GM23338 (cell line): ENCODE results near the gene B4GALT1. TPM values are rescaled to one million over a fixed set of nuclear protein-coding genes. Genes with fewer than 3 reads are reported as not detected.

ENCODE experiments used
- ATAC-seq: fragments of 200-7000 bp; cut with Tn5 transposase; 3 replicates; pipeline ENCODE4 v1.9.1; 2020
- DNase-seq: peaks from one replicate; pipeline ENCODE4 v3.0.0-alpha.2; 2015; ENCODE audit warnings: low spot score
- H2AFZ ChIP-seq: fragments of 200-600 bp; sonication (generic); 2 replicates; pipeline ENCODE4 v1.8.0; 2016; ENCODE audit warnings: antibody characterized with exemption, mild to moderate bottlenecking, moderate library complexity
- H3F3A ChIP-seq: fragments of 200-600 bp; sonication (generic); replicated peaks from 2 replicates; pipeline ENCODE4 v1.8.0; 2017; ENCODE audit warnings: antibody characterized with exemption, mixed run types, low read depth
- H3K27ac ChIP-seq: fragments of 200-600 bp; sonication (generic); 2 replicates; pipeline ENCODE4 v1.6.1; 2016; ENCODE audit warnings: low read depth
- H3K27me3 ChIP-seq: fragments of 200-600 bp; sonication (generic); 2 replicates; pipeline ENCODE4 v1.8.0; 2016; ENCODE audit warnings: mild to moderate bottlenecking, mixed run types, moderate library complexity; ENCODE audit not compliant: insufficient read depth
- H3K36me3 ChIP-seq: fragments of 200-600 bp; sonication (generic); 2 replicates; pipeline ENCODE4 v1.8.0; 2016; ENCODE audit warnings: mild to moderate bottlenecking; ENCODE audit not compliant: insufficient read depth
- H3K4me1 ChIP-seq: fragments of 200-600 bp; sonication (generic); 2 replicates; pipeline ENCODE4 v1.8.0; 2016; ENCODE audit warnings: mild to moderate bottlenecking, moderate library complexity; ENCODE audit not compliant: insufficient read depth
- H3K4me2 ChIP-seq: fragments of 200-600 bp; sonication (generic); 2 replicates; pipeline ENCODE4 v1.7.1; 2017; ENCODE audit warnings: mixed run types
- H3K4me3 ChIP-seq: fragments of 200-600 bp; sonication (generic); 2 replicates; pipeline ENCODE4 v1.6.1; 2016; ENCODE audit warnings: mixed run types
- H3K79me2 ChIP-seq: fragments of 200-600 bp; sonication (generic); replicated peaks from 2 replicates; pipeline ENCODE4 v1.8.0; 2017; ENCODE audit warnings: mild to moderate bottlenecking; ENCODE audit not compliant: insufficient read depth
- H3K9me2 ChIP-seq: fragments of 200-600 bp; sonication (generic); 2 replicates; pipeline ENCODE4 v1.8.0; 2017; ENCODE audit not compliant: insufficient read depth
- H4K20me1 ChIP-seq: fragments of 200-600 bp; sonication (generic); replicated peaks from 2 replicates; pipeline ENCODE4 v1.8.0; 2017; ENCODE audit warnings: mild to moderate bottlenecking; ENCODE audit not compliant: insufficient read depth
- H3K27ac Mint-ChIP-seq: 2 replicates; pipeline ENCODE4 v1.8.0; 2020; ENCODE audit warnings: inconsistent platforms, mild to moderate bottlenecking, moderate library complexity, mixed read lengths
- H3K27me3 Mint-ChIP-seq: 3 replicates; pipeline ENCODE4 v1.8.0; 2022; ENCODE audit warnings: low read depth, mild to moderate bottlenecking, moderate library complexity, mixed read lengths, inconsistent platforms; ENCODE audit not compliant: insufficient read depth, poor library complexity
- H3K36me3 Mint-ChIP-seq: 3 replicates; pipeline ENCODE4 v1.8.0; 2021; ENCODE audit warnings: low read depth, mild to moderate bottlenecking, inconsistent platforms, moderate library complexity, mixed read lengths
- H3K4me1 Mint-ChIP-seq: 3 replicates; pipeline ENCODE4 v1.8.0; 2020; ENCODE audit warnings: mild to moderate bottlenecking, inconsistent platforms, mixed read lengths
- H3K4me3 Mint-ChIP-seq: 3 replicates; pipeline ENCODE4 v1.8.0; 2021; ENCODE audit warnings: moderate library complexity, mild to moderate bottlenecking, inconsistent platforms, mixed read lengths
- H3K9me3 Mint-ChIP-seq: 3 replicates; pipeline ENCODE4 v1.8.0; 2020; ENCODE audit warnings: moderate library complexity, mild to moderate bottlenecking, inconsistent platforms, mixed read lengths
- CREB1 ChIP-seq: fragments of 250-450 bp; sonication (Bioruptor Pico); IDR thresholded peaks from 2 replicates; pipeline ENCODE4 v1.5.0; 2020; ENCODE audit warnings: low read depth, mild to moderate bottlenecking, moderate library complexity
- CTCF ChIP-seq, 2 experiments: fragments of 200-600 bp in 1 of 2; sonication (generic) in 1 of 2; conservative IDR thresholded peaks; 2 replicates each; pipeline versions ENCODE4 v1.5.1 to v1.6.1; 2016 to 2017; ENCODE audit warnings: antibody characterized with exemption in 2 of 2, low read depth in 2 of 2, mild to moderate bottlenecking in 2 of 2, moderate library complexity in 1 of 2
- ETS1 ChIP-seq: IDR thresholded peaks from 2 replicates; pipeline ENCODE4 v1.6.1; 2016; ENCODE audit warnings: antibody characterized with exemption
- EZH2phosphoT487 ChIP-seq: fragments of 200-600 bp; sonication (generic); IDR thresholded peaks from one replicate; pipeline ENCODE4 v1.8.1; 2018; ENCODE audit warnings: antibody characterized with exemption; ENCODE audit not compliant: unreplicated experiment
- JUNB ChIP-seq: IDR thresholded peaks from one replicate; pipeline ENCODE4 v1.6.1; 2016; ENCODE audit warnings: antibody characterized with exemption; ENCODE audit not compliant: unreplicated experiment
- NANOG ChIP-seq: IDR thresholded peaks from 2 replicates; pipeline ENCODE4 v1.6.1; 2016; ENCODE audit warnings: antibody characterized with exemption, borderline replicate concordance
- POLR2AphosphoS5 ChIP-seq: IDR thresholded peaks from 2 replicates; pipeline ENCODE4 v1.6.1; 2016; ENCODE audit warnings: antibody characterized with exemption, low read depth
- REST ChIP-seq: IDR thresholded peaks from one replicate; pipeline ENCODE4 v1.6.1; 2018; ENCODE audit warnings: antibody characterized with exemption; ENCODE audit not compliant: unreplicated experiment
- STAT1 ChIP-seq: IDR thresholded peaks from one replicate; pipeline ENCODE4 v1.6.1; 2016; ENCODE audit warnings: antibody characterized with exemption; ENCODE audit not compliant: unreplicated experiment
- ZNF114 ChIP-seq: fragments of 250-450 bp; sonication (Bioruptor Pico); IDR thresholded peaks from 2 replicates; pipeline ENCODE4 v1.5.0; 2020; ENCODE audit warnings: mild to moderate bottlenecking, moderate library complexity
- ZNF331 ChIP-seq: fragments of 250-450 bp; sonication (Bioruptor Pico); IDR thresholded peaks from 2 replicates; pipeline ENCODE4 v1.5.0; 2020; ENCODE audit warnings: low read depth, mild to moderate bottlenecking, moderate library complexity
- polyA plus RNA-seq: library from polyadenylated mRNA; unstranded; fragments of >200 nt; fragmentation: Nextera tagmentation; extraction: Ambion mirVana; gene quantifications from 2 replicates; pipeline ENCODE4 v1.2.1, GENCODE V29; 2016
- total RNA-seq: library from RNA; depleted of rRNA; stranded (reverse); fragments of >200 nt; shearing (Covaris generic); gene quantifications from 2 replicates; pipeline ENCODE4 v1.2.3, GENCODE V29; 2014

B4GALT1 gene
- total and polyA plus RNA-seq, 2 experiments from 2014 or later, result 6.3 to 15.8 TPM

DNA sequence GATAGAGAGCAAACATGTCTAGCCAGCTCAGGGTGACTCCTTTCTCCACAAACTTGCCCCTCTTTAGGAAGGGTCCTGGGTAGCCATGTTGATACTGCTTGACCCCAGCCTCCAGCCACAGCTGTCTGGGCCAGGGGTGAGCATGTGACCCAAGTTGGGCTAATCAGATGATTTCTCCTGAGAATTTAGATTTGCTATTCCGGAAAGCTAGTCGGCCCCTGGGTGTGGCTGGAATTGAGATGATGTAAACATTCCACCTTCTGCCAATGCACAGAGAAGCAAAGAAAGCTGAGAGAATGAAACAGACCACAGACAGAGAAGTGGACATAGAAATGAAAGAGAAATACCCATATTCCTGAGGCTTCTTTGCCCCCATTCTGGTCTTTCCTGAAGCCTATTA is 17.8 kb upstream of the B4GALT1 start (continued):
- TF ChIP-seq REST (no peak), CREB1 (CRISPR knock-in tag) (no peak), NANOG (no peak), ZNF114 (no peak), ETS1 (no peak)

DNA sequence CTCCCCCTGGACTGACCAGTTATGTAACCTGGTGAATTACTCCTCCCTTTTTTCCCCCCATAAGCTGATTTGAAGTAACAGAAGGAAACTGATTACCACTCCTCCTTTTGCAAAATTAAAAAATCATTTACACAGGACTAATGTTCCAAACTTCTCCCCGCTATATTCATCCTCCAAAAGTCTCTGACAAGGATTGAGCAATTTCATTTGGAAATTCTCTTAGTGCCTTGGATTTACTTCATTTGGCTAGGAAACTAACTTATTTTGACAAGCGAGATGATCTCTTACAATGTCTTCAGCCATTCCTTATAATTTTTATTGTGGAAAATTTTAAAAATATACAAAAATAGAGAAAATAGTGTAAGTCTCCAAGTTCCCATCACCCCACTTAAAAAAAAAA is 15.4 kb upstream of the B4GALT1 start:
- no peak overlapping the region for H2AFZ ChIP-seq
- no peaks in the 10 kb centered on the region for H3K27me3 ChIP-seq
- no peak overlapping the region for H3K27ac ChIP-seq
- ATAC-seq (no peak), DNase-seq (no peak)
- Mint-ChIP-seq H3K4me3 (no peak overlapping the region), H3K27me3 (peaks cover 6% of the 10 kb centered on the region), H3K36me3 (no peaks in the 10 kb centered on the region), H3K27ac (no peak overlapping the region), H3K9me3 (no peaks in the 10 kb centered on the region; the same call in 2 of the 3 replicates), H3K4me1 (peaks cover 13% of the 10 kb centered on the region)
- H3K4me3 ChIP-seq, result no peak overlapping the region
- H3K4me1 ChIP-seq, result no peaks in the 10 kb centered on the region
- H3K4me2 ChIP-seq, result no peak overlapping the region
- H3K79me2 ChIP-seq, result no peaks in the 10 kb centered on the region
- no peaks in the 10 kb centered on the region for H3K9me2 ChIP-seq
- H3F3A ChIP-seq, result no peaks in the 10 kb centered on the region
- H4K20me1 ChIP-seq, result no peaks in the 10 kb centered on the region
- no peaks in the 10 kb centered on the region for H3K36me3 ChIP-seq
- TF ChIP-seq JUNB (no peak), REST (no peak), CTCF (conservative IDR thresholded peaks at IDR 0.05; ENCODE audit: low read depth in 2 of 2) (no peak), CREB1 (CRISPR knock-in tag) (no peak), POLR2AphosphoS5 (no peak), STAT1 (no peak), EZH2phosphoT487 (no peak), ZNF331 (CRISPR knock-in tag) (no peak), ZNF114 (no peak), ETS1 (no peak), NANOG (no peak)
